ENCODE results near the gene APC2.

- no peak for TF ChIP-seq CTCF (IDR thresholded peaks at IDR 0.05)
- TF ChIP-seq POLR2A (IDR thresholded peaks at IDR 0.05): no peak
Measured at GRCh38 chr19:1489463-1490310, 39.8 kb downstream of the APC2 start.

Measured in prostate gland (tissue), 2 donors.